ENCODE measurements around the gene HIVEP3.

Gene HIVEP3

GRCh38 chr1:41728403-41729202, 190.1 kb downstream of the HIVEP3 start:
- DNase-seq (ENCODE audit: low read depth): peak; percentile 29

GRCh38 chr1:41727749-41728115, 191.0 kb downstream of the HIVEP3 start:
- no peak for DNase-seq (ENCODE audit: low read depth)

GRCh38 chr1:41726899-41727748, 191.6 kb downstream of the HIVEP3 start:
- DNase-seq (ENCODE audit: low read depth): no peak

- no peak for DNase-seq (ENCODE audit: low read depth)
These were observed 192.4 kb downstream of the HIVEP3 start for GRCh38 chr1:41726292-41726691.

GRCh38 chr1:41724926-41725325, 193.8 kb downstream of the HIVEP3 start:
- no peak for DNase-seq (ENCODE audit: low read depth)

- no peak for DNase-seq (ENCODE audit: low read depth)
These were observed 194.5 kb downstream of the HIVEP3 start for GRCh38 chr1:41724248-41724647.

- DNase-seq (ENCODE audit: low read depth): no peak
These were observed 194.9 kb downstream of the HIVEP3 start for GRCh38 chr1:41723786-41724185.

DNA sequence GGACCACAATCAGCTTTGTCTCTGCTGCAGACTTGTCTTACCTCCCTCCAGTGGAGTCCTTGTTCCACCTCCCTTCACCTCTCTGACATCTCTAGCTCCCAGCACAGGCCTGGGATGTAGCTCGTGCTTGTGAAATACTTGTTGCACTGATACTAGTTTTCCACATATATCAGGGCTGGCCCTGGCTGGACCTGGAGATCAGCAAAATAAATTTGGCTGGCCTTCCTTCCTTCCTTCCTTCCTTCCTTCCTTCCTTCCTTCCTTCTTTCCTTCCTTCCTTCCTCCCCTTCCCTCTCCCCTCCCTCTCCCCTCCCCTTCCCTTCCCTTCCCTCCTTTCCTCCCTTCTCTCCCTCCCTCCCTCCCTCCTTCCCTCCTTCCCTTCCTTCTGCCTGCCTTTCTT, 196.5 kb downstream of the HIVEP3 start:
- no peak for DNase-seq (ENCODE audit: low read depth)

DNA sequence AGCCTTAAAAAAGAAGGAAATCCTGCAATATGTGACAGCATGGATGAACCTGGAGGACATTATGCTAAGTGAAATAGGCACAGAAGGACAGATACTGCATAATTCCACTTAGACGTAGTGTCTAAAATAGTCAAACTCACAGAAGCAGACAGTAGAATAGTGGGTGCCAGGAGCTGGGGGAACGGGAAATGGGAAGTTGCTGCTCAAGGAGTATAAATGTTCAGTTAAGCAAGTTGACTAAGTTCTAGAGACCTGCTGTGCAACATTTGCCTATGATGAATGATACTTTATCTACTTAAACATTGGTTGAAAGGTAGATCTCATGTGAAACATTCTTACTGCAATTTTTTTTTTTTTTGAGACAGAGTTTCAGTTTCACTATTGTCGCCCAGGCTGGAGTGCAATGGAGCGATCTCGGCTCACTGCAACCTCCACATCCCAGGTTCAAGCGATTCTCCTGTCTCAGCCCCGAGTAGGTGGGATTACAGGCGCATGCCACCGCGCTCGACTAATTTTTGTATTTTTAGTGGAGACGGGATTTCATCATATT, 197.8 kb downstream of the HIVEP3 start:
- DNase-seq (ENCODE audit: low read depth): no peak

DNA sequence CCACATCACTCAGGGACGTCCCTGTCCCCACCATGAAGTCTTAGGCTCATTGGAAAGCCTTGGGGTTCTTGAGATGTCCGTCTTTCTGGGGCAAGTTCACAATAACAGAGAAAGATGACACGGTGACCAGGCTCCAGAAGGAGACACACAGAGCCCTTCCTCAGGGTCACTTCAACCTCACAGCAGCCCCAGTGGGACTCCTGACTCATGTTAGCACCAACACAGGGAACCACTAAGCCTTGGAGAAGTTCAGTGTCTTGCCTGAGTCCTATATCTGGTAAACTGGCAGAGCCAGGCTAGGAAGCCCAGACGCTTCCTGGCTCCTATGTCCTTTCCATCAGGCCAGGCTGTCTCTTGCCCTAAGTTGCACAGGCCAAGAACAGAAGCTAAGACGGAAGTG, 199.1 kb downstream of the HIVEP3 start:
- DNase-seq (ENCODE audit: low read depth): no peak

DNA sequence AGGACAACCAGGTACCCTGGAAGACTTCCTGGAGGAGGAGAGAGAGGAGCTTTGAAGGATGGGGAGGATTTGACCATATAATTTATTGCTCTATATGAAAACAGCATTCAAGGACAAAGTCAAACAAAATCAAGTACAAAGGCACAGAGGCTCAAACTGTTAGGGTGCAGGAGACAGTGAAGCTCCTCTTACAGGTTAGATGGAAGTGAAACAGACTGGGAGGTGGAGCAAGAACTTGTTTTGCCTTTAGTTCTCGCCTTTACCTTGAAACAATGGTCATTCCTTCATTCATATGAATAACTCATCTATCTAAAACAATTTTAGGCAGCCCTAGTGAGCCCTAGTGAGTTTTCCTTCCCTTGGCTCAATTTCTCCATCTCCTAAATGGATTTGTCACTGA, 199.6 kb downstream of the HIVEP3 start:
- DNase-seq (ENCODE audit: low read depth): no peak

GRCh38 chr1:41718497-41718896, 200.2 kb downstream of the HIVEP3 start:
- no peak for DNase-seq (ENCODE audit: low read depth)

GRCh38 chr1:41716188-41717130, 202.3 kb downstream of the HIVEP3 start:
- no peak for DNase-seq (ENCODE audit: low read depth)

GRCh38 chr1:41715441-41716095, 203.2 kb downstream of the HIVEP3 start:
- no peak for DNase-seq (ENCODE audit: low read depth)

DNA sequence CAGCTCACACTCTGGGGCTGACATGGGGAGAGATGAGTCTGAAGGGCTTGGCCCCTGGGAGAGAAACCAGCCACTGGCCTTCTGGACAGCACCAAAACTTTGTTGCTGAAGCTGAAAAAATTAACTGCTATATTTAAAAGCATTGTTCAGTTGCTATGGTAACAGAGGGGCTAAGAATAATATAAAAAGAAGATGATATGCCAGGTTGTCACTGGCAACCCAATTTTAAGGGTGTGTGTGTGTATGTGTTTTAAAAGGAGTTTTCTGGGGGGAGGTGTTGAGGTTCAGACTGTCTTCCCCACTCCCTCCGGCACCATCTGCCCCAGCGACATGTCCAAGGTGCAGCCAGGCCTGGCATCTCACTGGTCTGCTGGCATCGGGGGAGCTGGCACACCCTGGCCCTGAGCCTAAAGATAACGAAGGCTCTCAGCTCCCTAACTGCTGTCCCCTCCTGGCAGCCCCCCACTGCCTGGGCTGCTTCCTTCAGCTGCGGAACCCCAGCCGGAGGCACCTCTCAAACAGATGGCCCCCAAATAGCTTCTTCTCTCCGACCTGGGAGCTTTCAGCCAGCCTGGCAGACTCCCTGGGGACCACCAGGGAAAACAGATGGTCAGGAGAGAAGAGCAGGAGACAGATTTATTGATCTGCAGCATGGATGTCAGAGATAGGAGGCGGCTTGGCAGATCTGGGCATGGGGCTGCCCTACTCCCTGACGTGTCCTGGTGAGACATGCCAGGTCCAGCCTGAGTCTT, 203.9 kb downstream of the HIVEP3 start:
- no peak for DNase-seq (ENCODE audit: low read depth)

DNA sequence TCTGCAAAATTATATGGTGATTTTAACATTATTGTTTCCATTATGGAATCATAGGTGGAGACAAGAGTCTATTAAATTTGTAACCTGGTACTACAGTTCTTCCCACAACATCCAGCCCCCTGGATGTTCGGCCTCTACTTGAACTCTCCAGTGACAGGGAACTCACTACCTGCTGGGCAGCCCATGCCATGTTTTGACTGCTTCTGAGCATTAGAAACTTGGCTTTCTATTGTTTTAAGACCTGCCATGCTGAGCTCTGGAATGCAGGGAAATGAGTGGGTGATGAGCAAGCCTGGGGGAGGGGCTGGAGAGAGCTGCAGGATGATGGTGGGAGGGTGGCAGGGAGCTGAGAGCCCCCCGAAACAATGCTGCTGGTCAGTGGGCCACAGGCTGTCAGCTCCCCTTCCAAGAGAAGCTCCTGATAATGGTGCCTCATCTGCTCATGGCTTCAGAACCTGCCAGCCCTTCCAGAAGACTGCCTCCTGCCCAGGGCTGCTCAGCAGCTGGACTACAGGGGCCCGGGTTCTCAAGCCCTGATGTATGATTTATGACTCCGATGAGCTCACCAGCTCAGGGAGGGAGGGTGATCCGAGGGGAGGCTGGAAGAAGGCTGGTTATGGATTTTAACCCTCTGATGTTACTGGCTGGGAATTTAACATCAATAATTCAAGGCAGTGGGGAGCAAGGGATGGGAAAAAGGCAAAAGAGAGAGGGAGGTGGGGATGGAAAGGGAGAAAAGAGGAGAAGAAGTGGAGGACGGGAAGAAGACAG, 205.0 kb downstream of the HIVEP3 start:
- DNase-seq (ENCODE audit: low read depth): no peak

- no peak for DNase-seq (ENCODE audit: low read depth)
These were observed 205.6 kb downstream of the HIVEP3 start for GRCh38 chr1:41713141-41713540.

- DNase-seq (ENCODE audit: low read depth): no peak
These were observed 206.0 kb downstream of the HIVEP3 start for GRCh38 chr1:41712695-41713094.

- no peak for DNase-seq (ENCODE audit: low read depth)
These were observed 206.6 kb downstream of the HIVEP3 start for GRCh38 chr1:41712081-41712480.

- no peak for DNase-seq (ENCODE audit: low read depth)
These were observed 207.1 kb downstream of the HIVEP3 start for GRCh38 chr1:41711581-41711980.

Measured in stimulated activated CD8-positive, alpha-beta memory T cell treated with anti-CD3 and anti-CD28 coated beads, Interleukin-7, amount 100 ng/mL, for 24 hours (primary cell).